H1 (cell line): ENCODE results near the gene PPP1R7. TPM values are rescaled to one million over a fixed set of nuclear protein-coding genes. Genes with fewer than 3 reads are reported as not detected.

Source experiments
- BCL11A ChIP-seq, 2 experiments: IDR thresholded peaks; one replicate each; pipeline ENCODE4 v1.6.1; 2011; ENCODE audit warnings: low read depth in 2 of 2, low read length in 2 of 2, mild to moderate bottlenecking in 2 of 2
- CEBPB ChIP-seq: IDR thresholded peaks from 2 replicates; pipeline ENCODE4 v1.6.1; 2012; ENCODE audit warnings: low read depth, low read length
- CHD1 ChIP-seq: IDR thresholded peaks from 2 replicates; pipeline ENCODE4 v1.6.1; 2012; ENCODE audit warnings: low read depth, low read length, improper control_type of control experiment
- CREB1 ChIP-seq: IDR thresholded peaks from 2 replicates; pipeline ENCODE4 v1.6.1; 2012; ENCODE audit warnings: inconsistent platforms
- CTBP2 ChIP-seq: IDR thresholded peaks from 2 replicates; pipeline ENCODE4 v1.7.0; 2011; ENCODE audit warnings: borderline replicate concordance, mild to moderate bottlenecking, moderate library complexity, mixed read lengths, low read length; ENCODE audit not compliant: insufficient read depth, insufficient read length
- EP300 ChIP-seq, 2 experiments: IDR thresholded peaks; 1 replicate in 1 of 2; 2 replicates in 1 of 2; pipeline ENCODE4 v1.6.1; 2011 to 2012; ENCODE audit warnings: low read depth in 2 of 2, low read length in 2 of 2, mild to moderate bottlenecking in 2 of 2, borderline replicate concordance in 1 of 2, inconsistent platforms in 1 of 2, moderate library complexity in 1 of 2
- HDAC6 ChIP-seq: IDR thresholded peaks from one replicate; pipeline ENCODE4 v1.7.1; 2012; ENCODE audit warnings: low read depth, mild to moderate bottlenecking, inconsistent platforms, low read length, moderate library complexity
- KDM4A ChIP-seq: IDR thresholded peaks from one replicate; pipeline ENCODE4 v1.7.1; 2012; ENCODE audit warnings: low read depth, mild to moderate bottlenecking, moderate library complexity, low read length, inconsistent platforms; ENCODE audit not compliant: severe bottlenecking
- KDM5A ChIP-seq: fragments of 200-600 bp; IDR thresholded peaks from 2 replicates; pipeline ENCODE4 v1.7.1; 2012; ENCODE audit warnings: mild to moderate bottlenecking, low read length, inconsistent platforms, mixed read lengths
- NRF1 ChIP-seq: IDR thresholded peaks from 2 replicates; pipeline ENCODE4 v1.6.1; 2011; ENCODE audit warnings: mild to moderate bottlenecking, low read depth, low read length, improper control_type of control experiment
- PHF8 ChIP-seq: fragments of 200-600 bp; sonication (generic); conservative IDR thresholded peaks from 2 replicates; pipeline ENCODE4 v1.7.1; 2012; ENCODE audit warnings: low read depth, mild to moderate bottlenecking, inconsistent platforms, low read length, moderate library complexity
- POU5F1 ChIP-seq: IDR thresholded peaks from 2 replicates; pipeline ENCODE4 v1.6.1; 2011; ENCODE audit warnings: low read depth, mild to moderate bottlenecking, low read length, moderate library complexity
- RNF2 ChIP-seq: fragments of 200-900, 300-1000 bp; sonication (generic); IDR thresholded peaks from 2 replicates; pipeline ENCODE4 v1.7.1; 2016; ENCODE audit warnings: borderline replicate concordance, low read depth, mild to moderate bottlenecking, antibody characterized with exemption, low read length; ENCODE audit not compliant: poor library complexity, severe bottlenecking; ENCODE audit errors: missing control alignments
- SIX5 ChIP-seq: IDR thresholded peaks from 2 replicates; pipeline ENCODE4 v1.6.1; 2011; ENCODE audit warnings: mild to moderate bottlenecking, low read depth, low read length
- SRF ChIP-seq: IDR thresholded peaks from 2 replicates; pipeline ENCODE4 v1.6.1; 2011; ENCODE audit warnings: mild to moderate bottlenecking, low read depth, low read length, moderate library complexity
- SUZ12 ChIP-seq: fragments of 200-600 bp; sonication (generic); IDR thresholded peaks from 2 replicates; pipeline ENCODE4 v1.6.1; 2012; ENCODE audit warnings: mild to moderate bottlenecking, inconsistent platforms, low read length, moderate library complexity, mixed read lengths
- TCF12 ChIP-seq: IDR thresholded peaks from 2 replicates; pipeline ENCODE4 v1.6.1; 2011; ENCODE audit warnings: low read depth, mild to moderate bottlenecking, low read length
- ZNF274 ChIP-seq: IDR thresholded peaks from 2 replicates; pipeline ENCODE4 v1.7.0; 2012; ENCODE audit warnings: low read length, borderline replicate concordance; ENCODE audit errors: extremely low read depth
- polyA plus RNA-seq, 7 experiments: library from polyadenylated mRNA; depleted of rRNA in 3 of 7; stranded (reverse) in 5 of 7; unstranded in 2 of 7; fragments of >200 nt in 5 of 7; fragments of 200-250 nt in 2 of 7; gene quantifications; 1 replicate in 5 of 7; 2 replicates in 1 of 7; 4 replicates in 1 of 7; pipeline versions ENCODE4 v1.2.1 to v1.2.3, GENCODE V29; 2011 to 2013; ENCODE audit warnings: missing spikeins in 2 of 7, mixed read lengths in 2 of 7
- total RNA-seq: library from RNA; stranded (reverse); fragmentation: NEBNext Ultra II Directional; extraction: Animal tissue kit (Norgen Biotek cat#: 25700); gene quantifications from 2 replicates; pipeline ENCODE4 v1.2.1, GENCODE V29; 2021
- TF ChIP-seq, protein P1 (sequence below): IDR thresholded peaks from 2 replicates; pipeline ENCODE4 v1.6.1; 2012; ENCODE audit warnings: low read length, inconsistent platforms
- TF ChIP-seq, protein P2 (sequence below): IDR thresholded peaks from 2 replicates; pipeline ENCODE4 v1.6.1; 2011; ENCODE audit warnings: low read depth, mild to moderate bottlenecking, low read length; ENCODE audit not compliant: insufficient read depth
- TF ChIP-seq, protein P3 (sequence below): IDR thresholded peaks from 2 replicates; pipeline ENCODE4 v1.6.1; 2012; ENCODE audit warnings: inconsistent platforms

PPP1R7 gene
- total and polyA plus RNA-seq, 2 of the 8 experiments (the other 6 are each of a cell fraction or from before 2014, with no cell fraction given), result 22.2 to 64.0 TPM

DNA sequence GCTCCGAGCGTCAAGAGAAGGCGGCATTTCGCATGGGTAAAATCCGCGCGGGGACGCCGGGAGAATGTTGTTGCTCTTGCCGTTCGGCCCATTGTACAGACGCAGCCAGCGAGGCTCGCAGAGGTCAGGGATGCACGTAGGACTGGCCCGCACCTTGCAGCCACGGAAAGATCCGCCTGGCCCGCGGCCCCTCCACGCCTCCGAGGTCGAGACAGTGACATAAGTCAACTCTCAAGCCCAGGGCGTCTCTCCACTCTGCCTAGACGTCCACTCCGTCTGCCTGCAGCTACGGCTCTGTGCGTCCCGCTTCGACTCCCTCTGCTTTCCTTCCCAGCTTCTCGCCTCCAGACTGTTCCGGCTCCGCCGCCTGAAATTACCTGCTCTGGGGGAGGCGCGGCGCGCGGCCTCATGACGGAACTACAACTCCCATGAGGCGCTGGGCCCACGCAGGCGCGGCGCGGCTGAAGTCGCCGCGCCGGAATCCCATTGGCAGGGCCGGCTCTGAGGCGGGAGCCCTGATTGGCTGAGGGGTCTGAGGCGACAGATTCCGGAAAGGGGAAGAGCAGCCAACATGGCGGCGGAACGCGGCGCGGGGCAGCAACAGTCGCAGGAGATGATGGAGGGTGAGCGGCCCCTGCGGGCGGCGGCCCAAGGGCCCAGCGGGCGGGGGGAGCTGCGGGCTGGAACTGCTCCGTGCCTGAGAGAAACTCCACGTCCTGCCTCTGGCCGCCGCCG lies at the start of gene PPP1R7 (continued):
- peak; percentile 87 for TF ChIP-seq SIX5
- TF ChIP-seq HDAC6, result no peak
- TF ChIP-seq BCL11A (IDR thresholded peaks at IDR 0.05; ENCODE audit: low read depth in 2 of 2, low read length in 2 of 2), result no peak
- TF ChIP-seq KDM5A, result peak; percentile 98
- TF ChIP-seq, protein P1, sequence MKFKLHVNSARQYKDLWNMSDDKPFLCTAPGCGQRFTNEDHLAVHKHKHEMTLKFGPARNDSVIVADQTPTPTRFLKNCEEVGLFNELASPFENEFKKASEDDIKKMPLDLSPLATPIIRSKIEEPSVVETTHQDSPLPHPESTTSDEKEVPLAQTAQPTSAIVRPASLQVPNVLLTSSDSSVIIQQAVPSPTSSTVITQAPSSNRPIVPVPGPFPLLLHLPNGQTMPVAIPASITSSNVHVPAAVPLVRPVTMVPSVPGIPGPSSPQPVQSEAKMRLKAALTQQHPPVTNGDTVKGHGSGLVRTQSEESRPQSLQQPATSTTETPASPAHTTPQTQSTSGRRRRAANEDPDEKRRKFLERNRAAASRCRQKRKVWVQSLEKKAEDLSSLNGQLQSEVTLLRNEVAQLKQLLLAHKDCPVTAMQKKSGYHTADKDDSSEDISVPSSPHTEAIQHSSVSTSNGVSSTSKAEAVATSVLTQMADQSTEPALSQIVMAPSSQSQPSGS, result no peak
- no peak for TF ChIP-seq TCF12
- TF ChIP-seq CHD1, result no peak
- peak; percentile 39 for TF ChIP-seq KDM4A
- TF ChIP-seq, protein P2, sequence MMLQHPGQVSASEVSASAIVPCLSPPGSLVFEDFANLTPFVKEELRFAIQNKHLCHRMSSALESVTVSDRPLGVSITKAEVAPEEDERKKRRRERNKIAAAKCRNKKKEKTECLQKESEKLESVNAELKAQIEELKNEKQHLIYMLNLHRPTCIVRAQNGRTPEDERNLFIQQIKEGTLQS, result peak; percentile 78; the same call in 1 of the 2 replicates
- no peak for TF ChIP-seq ZNF274
- TF ChIP-seq CTBP2, result no peak
- TF ChIP-seq, protein P3, sequence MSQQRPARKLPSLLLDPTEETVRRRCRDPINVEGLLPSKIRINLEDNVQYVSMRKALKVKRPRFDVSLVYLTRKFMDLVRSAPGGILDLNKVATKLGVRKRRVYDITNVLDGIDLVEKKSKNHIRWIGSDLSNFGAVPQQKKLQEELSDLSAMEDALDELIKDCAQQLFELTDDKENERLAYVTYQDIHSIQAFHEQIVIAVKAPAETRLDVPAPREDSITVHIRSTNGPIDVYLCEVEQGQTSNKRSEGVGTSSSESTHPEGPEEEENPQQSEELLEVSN, result no peak
- TF ChIP-seq CREB1, result peak; percentile 89
- TF ChIP-seq NRF1, result peak; percentile 74
- no peak for TF ChIP-seq EP300 (IDR thresholded peaks at IDR 0.05; ENCODE audit: borderline replicate concordance in 1 of 2, low read depth in 2 of 2, low read length in 2 of 2)
- TF ChIP-seq CEBPB, result no peak
- peak; percentile 63 for TF ChIP-seq SRF
- TF ChIP-seq SUZ12, result no peak
- no peak for TF ChIP-seq RNF2
- TF ChIP-seq POU5F1, result no peak
- peak; percentile 77 for TF ChIP-seq PHF8
